SK-N-SH (cell line): ENCODE measurements around the gene TMEM123. TPM values are rescaled to one million over a fixed set of nuclear protein-coding genes. Genes with fewer than 3 reads are reported as not detected.

Experiments used
- CTCF ChIA-PET: fragments of 300-600, 350-600 bp; formaldehyde crosslinking; extraction: SDS; loops from one replicate; lab custom pipeline; 2021; lab: Yijun Ruan, JAX
- POLR2A ChIA-PET: fragments of 350-600 bp; sonication (Branson Sonifier 250); formaldehyde crosslinking; extraction: SDS; loops from one replicate; lab custom pipeline; 2020; ENCODE audit warnings: antibody characterized with exemption, inconsistent platforms; lab: Yijun Ruan, JAX
- DNase-seq: peaks from one replicate; pipeline ENCODE4 v3.0.0; 2012
- H2AFZ ChIP-seq: fragments of 200-600 bp; sonication (generic); 2 replicates; pipeline ENCODE4 v1.8.1; 2016; ENCODE audit warnings: antibody characterized with exemption, mild to moderate bottlenecking, low read depth
- H3F3A ChIP-seq: fragments of 200-600 bp; sonication (generic); replicated peaks from 2 replicates; pipeline ENCODE3; 2016; ENCODE audit warnings: antibody characterized with exemption, mild to moderate bottlenecking; ENCODE audit not compliant: insufficient read depth
- H3K27ac ChIP-seq, 2 experiments: fragments of 200-500 bp in 1 of 2; fragments of 200-600 bp in 1 of 2; sonication (Bioruptor generic) in 1 of 2; sonication (generic), shearing (Covaris generic) in 1 of 2; 2 replicates each; pipeline versions ENCODE4 v1.5.1 to v1.6.1; 2014 to 2016; ENCODE audit warnings: low read depth in 2 of 2, inconsistent platforms in 1 of 2, low read length in 1 of 2, mild to moderate bottlenecking in 1 of 2, mixed read lengths in 1 of 2
- H3K27me3 ChIP-seq: fragments of 200-600 bp; sonication (generic), shearing (Covaris generic); 2 replicates; pipeline ENCODE4 v1.6.1; 2016; ENCODE audit warnings: mixed run types; ENCODE audit not compliant: insufficient read depth
- H3K36me3 ChIP-seq, 2 experiments: fragments of 200-500 bp in 1 of 2; fragments of 200-600 bp in 1 of 2; sonication (Bioruptor generic) in 1 of 2; sonication (generic) in 1 of 2; replicated peaks in 1 of 2; 2 replicates each; pipeline versions ENCODE3 to v1.5.1; 2014 to 2016; ENCODE audit warnings: low read length in 1 of 2, mild to moderate bottlenecking in 1 of 2; ENCODE audit not compliant: insufficient read depth in 2 of 2, control insufficient read depth in 1 of 2
- H3K4me1 ChIP-seq, 2 experiments: fragments of 200-500 bp in 1 of 2; fragments of 200-600 bp in 1 of 2; sonication (Bioruptor generic) in 1 of 2; sonication (generic), shearing (Covaris generic) in 1 of 2; 2 replicates each; pipeline versions ENCODE4 v1.5.1 to v1.6.1; 2014 to 2016; ENCODE audit warnings: low read depth in 1 of 2, low read length in 1 of 2, mixed run types in 1 of 2; ENCODE audit not compliant: insufficient read depth in 2 of 2, control insufficient read depth in 1 of 2
- H3K4me2 ChIP-seq: fragments of 200-600 bp; sonication (generic), shearing (Covaris generic); 2 replicates; pipeline ENCODE4 v1.6.1; 2017; ENCODE audit warnings: mixed run types
- H3K4me3 ChIP-seq, 2 experiments: fragments of 200-500 bp in 1 of 2; fragments of 200-600 bp in 1 of 2; sonication (Bioruptor generic) in 1 of 2; sonication (generic), shearing (Covaris generic) in 1 of 2; 2 replicates each; pipeline versions ENCODE4 v1.5.1 to v1.8.1; 2014 to 2016; ENCODE audit warnings: low read depth in 2 of 2, inconsistent platforms in 1 of 2, low read length in 1 of 2, mild to moderate bottlenecking in 1 of 2, mixed read lengths in 1 of 2, moderate library complexity in 1 of 2
- H3K79me2 ChIP-seq: fragments of 200-600 bp; sonication (generic); 2 replicates; pipeline ENCODE4 v1.8.1; 2017; ENCODE audit warnings: mild to moderate bottlenecking; ENCODE audit not compliant: insufficient read depth
- H3K9ac ChIP-seq: fragments of 200-600 bp; sonication (generic); 2 replicates; pipeline ENCODE4 v1.6.1; 2017; ENCODE audit warnings: mixed run types
- H3K9me2 ChIP-seq: fragments of 200-600 bp; sonication (generic); 2 replicates; pipeline ENCODE4 v1.6.1; 2017; ENCODE audit warnings: mixed run types
- H3K9me3 ChIP-seq: fragments of 200-600 bp; sonication (generic); 2 replicates; pipeline ENCODE4 v1.6.1; 2017; ENCODE audit warnings: mixed run types, mild to moderate bottlenecking, moderate library complexity
- H4K20me1 ChIP-seq: fragments of 200-600 bp; sonication (generic); 2 replicates; pipeline ENCODE4 v1.6.1; 2017; ENCODE audit warnings: mild to moderate bottlenecking, mixed run types; ENCODE audit not compliant: insufficient read depth
- CHD2 ChIP-seq: fragments of 150-350 bp; IDR thresholded peaks from 2 replicates; pipeline ENCODE4 v1.6.1; 2018; ENCODE audit warnings: low read length; ENCODE audit not compliant: partially characterized antibody
- ELF1 ChIP-seq: IDR thresholded peaks from 2 replicates; pipeline ENCODE4 v1.4.0; 2012
- EP300 ChIP-seq, 2 experiments: IDR thresholded peaks; 2 replicates each; pipeline versions ENCODE4 v1.4.0 to v1.6.1; 2012; ENCODE audit warnings: borderline replicate concordance in 1 of 2, low read depth in 1 of 2, low read length in 1 of 2
- EZH2phosphoT487 ChIP-seq: fragments of 200-600 bp; sonication (generic); IDR thresholded peaks from 2 replicates; pipeline ENCODE4 v1.6.1; 2017; ENCODE audit warnings: low read depth, mixed run types, mild to moderate bottlenecking, antibody characterized with exemption, moderate library complexity, borderline replicate concordance
- FOXJ3 ChIP-seq: sonication (generic); formaldehyde crosslinking; IDR thresholded peaks from 2 replicates; pipeline ENCODE4 v1.5.1; 2020; ENCODE audit warnings: mild to moderate bottlenecking, missing genetic modification reagents
- FOXM1 ChIP-seq: IDR thresholded peaks from 2 replicates; pipeline ENCODE4 v1.4.0; 2012; ENCODE audit warnings: low read depth, mild to moderate bottlenecking
- GATA2 ChIP-seq: sonication (generic); formaldehyde crosslinking; IDR thresholded peaks from 2 replicates; pipeline ENCODE4 v1.5.0; 2020; ENCODE audit warnings: mild to moderate bottlenecking, missing genetic modification reagents
- MEF2A ChIP-seq: IDR thresholded peaks from 2 replicates; pipeline ENCODE4 v1.4.0; 2012; ENCODE audit warnings: low read depth, borderline replicate concordance
- MXI1 ChIP-seq: IDR thresholded peaks from 2 replicates; pipeline ENCODE4 v1.6.1; 2012; ENCODE audit warnings: mild to moderate bottlenecking, low read depth, low read length, improper control_type of control experiment
- POLR2AphosphoS5 ChIP-seq: IDR thresholded peaks from 2 replicates; pipeline ENCODE4 v1.6.1; 2012; ENCODE audit warnings: low read depth, low read length
- RAD21 ChIP-seq: IDR thresholded peaks from 2 replicates; pipeline ENCODE4 v1.6.1; 2012; ENCODE audit warnings: mild to moderate bottlenecking, low read length
- RCOR1 ChIP-seq: fragments of 150-350 bp; IDR thresholded peaks from 2 replicates; pipeline ENCODE4 v1.6.1; 2017; ENCODE audit warnings: antibody characterized with exemption, low read length
- REST ChIP-seq: IDR thresholded peaks from 2 replicates; pipeline ENCODE4 v1.6.1; 2012; ENCODE audit warnings: mild to moderate bottlenecking, low read depth, low read length, moderate library complexity
- SMC3 ChIP-seq: IDR thresholded peaks from 2 replicates; pipeline ENCODE4 v1.6.1; 2012; ENCODE audit warnings: low read depth, low read length, improper control_type of control experiment
- TAF1 ChIP-seq: IDR thresholded peaks from 2 replicates; pipeline ENCODE4 v1.6.1; 2012; ENCODE audit warnings: low read depth, mild to moderate bottlenecking, low read length, moderate library complexity, borderline replicate concordance
- TEAD4 ChIP-seq: IDR thresholded peaks from 2 replicates; pipeline ENCODE4 v1.4.0; 2012; ENCODE audit warnings: mild to moderate bottlenecking, borderline replicate concordance; ENCODE audit not compliant: insufficient read depth
- USF2 ChIP-seq: fragments of 150-350 bp; IDR thresholded peaks from 2 replicates; pipeline ENCODE4 v1.6.1; 2017; ENCODE audit warnings: antibody characterized with exemption, low read length, low read depth, borderline replicate concordance
- YY1 ChIP-seq: IDR thresholded peaks from 2 replicates; pipeline ENCODE4 v1.4.0; 2012; ENCODE audit warnings: low read depth, mild to moderate bottlenecking
- WGBS: methylation state at CpG from one replicate; pipeline ENCODE4 v1.1.6; 2017; ENCODE audit warnings: low lambda C conversion rate; 5-methylcytosine and 5-hydroxymethylcytosine counted together
- polyA plus RNA-seq, 3 experiments: library from polyadenylated mRNA; depleted of rRNA; stranded (reverse); fragments of >200 nt; gene quantifications; 2 replicates each; pipeline ENCODE4 v1.2.3, GENCODE V29; 2012
- TF ChIP-seq, protein P1 (sequence below): IDR thresholded peaks from 2 replicates; pipeline ENCODE4 v1.4.0; 2012; ENCODE audit warnings: low read depth
- TF ChIP-seq, protein P2 (sequence below): IDR thresholded peaks from 2 replicates; pipeline ENCODE4; 2012

Gene TMEM123
- polyA plus RNA-seq, 1 of the 3 experiments (the other 2 are of a cell fraction) = 86.1 TPM

DNA sequence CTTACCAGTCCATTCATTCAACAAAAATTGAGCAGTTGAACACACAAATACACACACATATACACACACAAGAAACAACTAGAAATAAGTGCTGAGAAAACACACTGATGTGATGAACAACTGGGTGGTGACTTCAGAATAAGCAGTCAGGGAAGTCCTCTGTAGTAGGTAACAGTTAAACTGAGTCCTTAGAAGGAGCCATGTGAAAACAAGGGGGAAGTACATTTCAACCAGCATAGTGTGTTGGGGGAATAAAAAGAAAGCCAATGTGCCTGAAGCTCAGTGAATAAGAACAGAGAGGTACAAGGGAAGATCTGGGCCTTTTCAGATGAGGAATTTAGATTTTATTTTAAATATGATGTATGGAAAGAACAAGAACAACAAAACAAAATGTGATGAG lies 6.8 kb upstream of the TMEM123 start:
- Histone ChIP-seq H4K20me1 (no peaks in the 10 kb centered on the region), H3K79me2 (no peaks in the 10 kb centered on the region), H3K4me3 (no peak overlapping the region), H3K27me3 (no peaks in the 10 kb centered on the region), H3K9me3 (no peaks in the 10 kb centered on the region), H3K9me2 (no peaks in the 10 kb centered on the region), H2AFZ (no peak overlapping the region), H3F3A (no peaks in the 10 kb centered on the region), H3K36me3 (no peaks in the 10 kb centered on the region), H3K9ac (no peak overlapping the region), H3K4me2 (no peak overlapping the region), H3K4me1 (peaks cover 0 to 10% of the 10 kb centered on the region in 2 experiments; a peak in 1 of 4 replicates), H3K27ac (no peak overlapping the region)
- POLR2A ChIA-PET = no interaction called here
- CTCF ChIA-PET = no interaction called here
- DNase-seq = no peak
- TF ChIP-seq USF2 (no peak), EZH2phosphoT487 (no peak)

DNA sequence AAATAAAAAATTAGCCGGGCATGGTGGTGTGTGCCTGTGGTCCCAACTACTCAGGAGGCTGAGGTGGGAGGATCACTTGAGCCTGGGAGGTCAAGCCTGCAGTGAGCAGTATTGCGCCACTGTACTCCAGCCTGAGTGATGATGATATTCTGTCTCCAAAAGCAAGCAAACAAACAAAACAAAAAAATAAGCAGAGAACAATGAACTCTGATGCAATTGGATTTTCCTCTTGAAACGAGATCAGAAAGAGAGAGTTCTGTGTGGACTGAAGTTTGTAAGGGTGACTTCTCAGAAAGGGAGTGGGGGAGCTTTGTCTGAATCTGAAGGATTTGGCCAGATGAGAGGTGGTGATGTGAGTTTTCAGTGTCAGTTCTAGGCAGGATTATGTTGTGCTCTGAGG lies 6.0 kb upstream of the TMEM123 start:
- Histone ChIP-seq H3K27me3 (no peaks in the 10 kb centered on the region), H2AFZ (no peak overlapping the region), H3K36me3 (no peaks in the 10 kb centered on the region), H3F3A (peaks cover 3% of the 10 kb centered on the region), H3K27ac (no peak overlapping the region), H3K9ac (no peak overlapping the region), H3K4me1 (peaks cover under 1 to 15% of the 10 kb centered on the region in 2 experiments; a peak in 2 of 4 replicates), H3K9me3 (no peaks in the 10 kb centered on the region), H3K79me2 (no peaks in the 10 kb centered on the region), H3K9me2 (no peaks in the 10 kb centered on the region), H3K4me2 (no peak overlapping the region), H3K4me3 (no peak overlapping the region), H4K20me1 (no peaks in the 10 kb centered on the region)
- WGBS = 90% methylated on average over 3 of the region's 3 CpGs
- CTCF ChIA-PET = no interaction called here
- no peak for DNase-seq
- no peak for TF ChIP-seq MXI1
- TF ChIP-seq SMC3 = no peak
- TF ChIP-seq EP300 (IDR thresholded peaks at IDR 0.05; ENCODE audit: borderline replicate concordance in 1 of 2, low read depth in 1 of 2, low read length in 1 of 2) = no peak
- TF ChIP-seq TAF1 = no peak
- no peak for TF ChIP-seq YY1
- no peak for TF ChIP-seq RCOR1
- TF ChIP-seq FOXJ3 = no peak
- TF ChIP-seq MEF2A = no peak
- TF ChIP-seq RAD21 = no peak
- no peak for TF ChIP-seq GATA2
- TF ChIP-seq CHD2 = no peak
- TF ChIP-seq TEAD4 = no peak
- TF ChIP-seq ELF1 = no peak
- TF ChIP-seq POLR2AphosphoS5 = no peak
- TF ChIP-seq EZH2phosphoT487 = no peak
- TF ChIP-seq FOXM1 = no peak
- no peak for TF ChIP-seq REST
- TF ChIP-seq, protein P1, sequence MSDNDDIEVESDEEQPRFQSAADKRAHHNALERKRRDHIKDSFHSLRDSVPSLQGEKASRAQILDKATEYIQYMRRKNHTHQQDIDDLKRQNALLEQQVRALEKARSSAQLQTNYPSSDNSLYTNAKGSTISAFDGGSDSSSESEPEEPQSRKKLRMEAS = no peak
- TF ChIP-seq USF2 = no peak
- TF ChIP-seq, protein P2, sequence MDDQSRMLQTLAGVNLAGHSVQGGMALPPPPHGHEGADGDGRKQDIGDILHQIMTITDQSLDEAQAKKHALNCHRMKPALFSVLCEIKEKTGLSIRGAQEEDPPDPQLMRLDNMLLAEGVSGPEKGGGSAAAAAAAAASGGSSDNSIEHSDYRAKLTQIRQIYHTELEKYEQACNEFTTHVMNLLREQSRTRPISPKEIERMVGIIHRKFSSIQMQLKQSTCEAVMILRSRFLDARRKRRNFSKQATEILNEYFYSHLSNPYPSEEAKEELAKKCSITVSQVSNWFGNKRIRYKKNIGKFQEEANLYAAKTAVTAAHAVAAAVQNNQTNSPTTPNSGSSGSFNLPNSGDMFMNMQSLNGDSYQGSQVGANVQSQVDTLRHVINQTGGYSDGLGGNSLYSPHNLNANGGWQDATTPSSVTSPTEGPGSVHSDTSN = no peak
- POLR2A ChIA-PET = no interaction called here
